B cell (primary cell): Measurements from ENCODE around the gene NKIRAS2. TPM values are rescaled to one million over a fixed set of nuclear protein-coding genes. Genes with fewer than 3 reads are reported as not detected.
"Not testable (repeated sequence)": the region's sequence is repeated elsewhere in the genome, so short reads cannot be mapped to it uniquely, and the experiment has no call there.

Source experiments
- ATAC-seq: fragments of 200-7000 bp; cut with Tn5 transposase; one replicate; pipeline ENCODE4 v1.10.0; 2021; ENCODE audit warnings: low read depth, mild to moderate bottlenecking, moderate number of reproducible peaks, moderate library complexity
- CTCF ChIA-PET: fragments of 350-600 bp; sonication (Branson Sonifier 250); formaldehyde crosslinking; loops from one replicate; lab custom pipeline; 2021; ENCODE audit warnings: antibody characterized with exemption, inconsistent platforms; lab: Charles Lee
- POLR2A ChIA-PET: fragments of 350-600 bp; sonication (Branson Sonifier 250); formaldehyde crosslinking; loops from one replicate; lab custom pipeline; 2021; ENCODE audit warnings: antibody characterized with exemption; lab: Charles Lee
- DNase-seq: peaks from one replicate; pipeline ENCODE4 v3.0.0; 2013
- H2AFZ ChIP-seq: 2 replicates; pipeline ENCODE4 v1.6.1; 2012; ENCODE audit warnings: mild to moderate bottlenecking, low read depth, low read length; ENCODE audit not compliant: insufficient read depth, poor library complexity, severe bottlenecking
- H3K27ac ChIP-seq, 2 donors: 1 replicate in 1 of 2; 2 replicates in 1 of 2; pipeline ENCODE4 v1.5.1; 2012 to 2013; ENCODE audit warnings: low read length in 2 of 2, mild to moderate bottlenecking in 2 of 2, moderate library complexity in 1 of 2
- H3K27me3 ChIP-seq, 4 experiments: fragments of 200-600 bp in 1 of 4; sonication (generic) in 1 of 4; replicated peaks in 1 of 4; 1 replicate in 2 of 4; 2 replicates in 2 of 4; pipeline versions ENCODE4 v1.6.1 to v1.7.0; 2013 to 2016; ENCODE audit warnings: low read length in 3 of 4, mild to moderate bottlenecking in 2 of 4, mixed read lengths in 1 of 4, moderate library complexity in 1 of 4; ENCODE audit not compliant: insufficient read depth in 4 of 4, control insufficient read depth in 3 of 4; ENCODE audit errors: control extremely low read depth in 1 of 4
- H3K36me3 ChIP-seq, 2 experiments: replicated peaks in 1 of 2; 1 replicate in 1 of 2; 2 replicates in 1 of 2; pipeline versions ENCODE4 v1.6.1 to v1.7.1; 2013; ENCODE audit warnings: low read length in 1 of 2; ENCODE audit not compliant: insufficient read depth in 2 of 2, control insufficient read depth in 1 of 2; ENCODE audit errors: control extremely low read depth in 1 of 2, extremely low read depth in 1 of 2
- H3K4me1 ChIP-seq, 2 donors: fragments of 200-600 bp in 1 of 2; sonication (generic) in 1 of 2; 1 replicate in 1 of 2; 2 replicates in 1 of 2; pipeline versions ENCODE4 v1.5.1 to v1.6.1; 2013 to 2017; ENCODE audit warnings: low read length in 2 of 2; ENCODE audit not compliant: control insufficient read depth in 2 of 2, insufficient read depth in 2 of 2
- H3K4me2 ChIP-seq: replicated peaks from 2 replicates; pipeline ENCODE3; 2012; ENCODE audit warnings: mild to moderate bottlenecking, low read depth, low read length; ENCODE audit not compliant: poor library complexity, severe bottlenecking
- H3K4me3 ChIP-seq, 5 experiments: fragments of 200-600 bp in 1 of 5; sonication (generic) in 1 of 5; 1 replicate in 3 of 5; 2 replicates in 2 of 5; pipeline versions ENCODE4 v1.5.1 to v1.7.0; 2011 to 2016; ENCODE audit warnings: low read length in 4 of 5, mild to moderate bottlenecking in 4 of 5, low read depth in 2 of 5, control low read depth in 1 of 5, moderate library complexity in 1 of 5; ENCODE audit not compliant: insufficient read depth in 1 of 5; ENCODE audit errors: control extremely low read depth in 1 of 5, extremely low read depth in 1 of 5
- H3K79me2 ChIP-seq: fragments of 200-600 bp; sonication (generic); one replicate; pipeline ENCODE4 v1.6.0; 2016; ENCODE audit warnings: low read length; ENCODE audit not compliant: control insufficient read depth, insufficient read depth
- H3K9ac ChIP-seq: fragments of 200-600 bp; sonication (generic); 2 replicates; pipeline ENCODE4 v1.6.1; 2017; ENCODE audit warnings: mild to moderate bottlenecking, low read length, moderate library complexity
- H3K9me3 ChIP-seq, 3 donors: one replicate each; pipeline versions ENCODE4 v1.6.1 to v1.7.1; 2013; ENCODE audit warnings: low read length in 2 of 3; ENCODE audit not compliant: control insufficient read depth in 2 of 3, insufficient read depth in 1 of 3; ENCODE audit errors: control extremely low read depth in 1 of 3
- H4K20me1 ChIP-seq: 2 replicates; pipeline ENCODE4 v1.6.0; 2012; ENCODE audit warnings: mild to moderate bottlenecking, low read length; ENCODE audit not compliant: insufficient read depth, control insufficient read depth, poor library complexity, severe bottlenecking
- H3K27ac Mint-ChIP-seq: one replicate; pipeline ENCODE4 v1.8.0; 2021; ENCODE audit warnings: mixed read lengths
- H3K27me3 Mint-ChIP-seq: one replicate; pipeline ENCODE4 v1.8.0; 2021; ENCODE audit warnings: mixed read lengths
- H3K4me1 Mint-ChIP-seq: one replicate; pipeline ENCODE4 v1.8.0; 2021; ENCODE audit warnings: mixed read lengths
- H3K4me3 Mint-ChIP-seq: one replicate; pipeline ENCODE4 v1.8.0; 2021; ENCODE audit warnings: mixed read lengths
- H3K9me3 Mint-ChIP-seq: one replicate; pipeline ENCODE4 v1.8.0; 2022; ENCODE audit warnings: mixed read lengths; ENCODE audit not compliant: insufficient read depth
- EZH2 ChIP-seq: IDR thresholded peaks from 2 replicates; pipeline ENCODE4 v1.6.1; 2012; ENCODE audit warnings: borderline replicate concordance, low read depth, mild to moderate bottlenecking, moderate library complexity, low read length; ENCODE audit not compliant: insufficient read depth, poor library complexity, severe bottlenecking
- WGBS: methylation state at CpG from one replicate; pipeline ENCODE4 v1.1.5; 2013; ENCODE audit warnings: missing lambda C conversion rate; ENCODE audit not compliant: insufficient coverage; 5-methylcytosine and 5-hydroxymethylcytosine counted together
- intact Hi-C: fragments of 100-400 bp; cut with micrococcal nuclease; formaldehyde crosslinking; loops from one replicate; pipeline ENCODE4 v1.10.0; 2022
- polyA plus RNA-seq: library from polyadenylated mRNA; depleted of rRNA; stranded (reverse); fragments of >200 nt; gene quantifications from 2 replicates; pipeline ENCODE4 v1.2.3, GENCODE V29; 2012
- total RNA-seq, 2 donors: library from RNA; stranded (reverse); fragments of 120-200 nt in 1 of 2; gene quantifications; 1 replicate in 1 of 2; 2 replicates in 1 of 2; pipeline versions ENCODE4 v1.2.3 to v1.2.4, GENCODE V29; 2013 to 2022
- TF ChIP-seq, protein P1 (sequence below): fragments of 200-600 bp; IDR thresholded peaks from one replicate; pipeline ENCODE4 v1.8.0; 2022; ENCODE audit warnings: antibody characterized with exemption, mild to moderate bottlenecking

The NKIRAS2 gene
- total and polyA plus RNA-seq, 2 donors (not counting 1 experiment from before 2014, with no cell fraction given) = 22.0 to 29.2 TPM

DNA sequence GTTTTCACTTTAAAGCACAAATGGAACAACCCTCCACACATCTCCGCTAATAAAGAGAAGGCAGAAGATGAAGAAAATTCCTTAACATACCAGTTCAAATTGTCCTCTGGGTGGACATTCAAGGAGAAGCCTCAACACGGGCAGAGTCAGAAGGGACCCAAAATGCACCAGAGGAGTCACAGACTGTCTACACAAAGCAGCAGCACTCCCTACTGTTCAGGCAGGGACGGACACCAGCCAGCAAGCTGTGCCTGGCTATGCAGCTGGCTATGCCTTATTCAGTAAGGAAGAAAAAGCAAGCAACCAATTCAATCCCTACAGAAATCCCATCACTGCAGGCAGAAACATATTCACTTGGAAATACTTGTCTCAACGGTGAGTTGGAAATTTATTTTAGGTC is 10.7 kb upstream of the NKIRAS2 start:
- ATAC-seq = no peak

DNA sequence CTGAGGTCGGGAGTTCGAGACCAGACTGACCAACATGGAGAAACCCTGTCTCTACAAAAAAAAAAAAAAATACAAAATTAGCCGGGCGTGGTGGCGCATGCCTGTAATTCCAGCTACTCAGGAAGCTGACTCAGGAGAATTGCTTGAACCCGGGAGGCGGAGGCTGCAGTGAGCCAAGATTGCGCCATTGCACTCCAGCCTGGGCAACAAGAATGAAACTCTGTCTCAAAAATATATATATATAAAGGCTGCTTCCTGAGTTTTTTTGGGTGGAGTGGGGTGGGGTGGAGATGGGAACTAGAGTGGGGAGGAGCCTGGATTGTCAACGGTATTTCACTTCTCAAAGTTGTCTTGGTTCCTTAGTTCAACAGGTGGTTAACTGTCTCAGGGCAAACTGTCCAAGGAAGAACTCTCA is 9.6 kb upstream of the NKIRAS2 start:
- DNase-seq, H3K9ac ChIP-seq, POLR2A ChIA-PET, H3K27ac ChIP-seq, intact Hi-C loops, H3K9me3 Mint-ChIP-seq, H3K4me3 Mint-ChIP-seq, H3K27me3 Mint-ChIP-seq, H3K4me3 ChIP-seq, H3K27me3 ChIP-seq, H3K4me2 ChIP-seq, ATAC-seq, H2AFZ ChIP-seq, H3K9me3 ChIP-seq: not testable (repeated sequence)
- peaks cover 3 to 14% of the 10 kb centered on the region in 2 donors for H3K4me1 ChIP-seq
- 51% methylated on average over 6 of the region's 9 CpGs for WGBS
- CTCF ChIA-PET = interaction anchor here (0.7 to 1.8 kb wide), 2 partner anchors 10 to 103 kb away, joined by 5 to 6 read pairs; partner anchors contain the start of gene NKIRAS2
- Mint-ChIP-seq H3K27ac (peak overlapping the region; percentile 4), H3K4me1 (peaks cover 43% of the 10 kb centered on the region)
- peaks cover 100% of the 10 kb centered on the region for H3K79me2 ChIP-seq
- peaks cover 76% of the 10 kb centered on the region for H4K20me1 ChIP-seq
- peaks cover 2 to 10% of the 10 kb centered on the region in 2 experiments for H3K36me3 ChIP-seq

More for the DNA sequence above, 10.7 kb upstream of the NKIRAS2 start:
- WGBS = 67% methylated on average over 1 of the region's 4 CpGs
- Mint-ChIP-seq H3K4me3 (no peak overlapping the region), H3K9me3 (no peaks in the 10 kb centered on the region), H3K27ac (no peak overlapping the region), H3K4me1 (peaks cover 46% of the 10 kb centered on the region), H3K27me3 (no peaks in the 10 kb centered on the region)
- Histone ChIP-seq H4K20me1 (peaks cover 88% of the 10 kb centered on the region), H3K4me2 (no peak overlapping the region), H3K4me1 (peaks cover 0 to 8% of the 10 kb centered on the region in 2 donors), H3K27me3 (no peaks in the 10 kb centered on the region), H3K4me3 (no peak overlapping the region), H3K27ac (no peak overlapping the region), H3K36me3 (peaks cover 2 to 10% of the 10 kb centered on the region in 2 experiments), H3K9me3 (no peaks in the 10 kb centered on the region), H3K79me2 (peaks cover 100% of the 10 kb centered on the region), H3K9ac (no peak overlapping the region), H2AFZ (no peak overlapping the region)
- no peak for TF ChIP-seq EZH2
- TF ChIP-seq, protein P1, sequence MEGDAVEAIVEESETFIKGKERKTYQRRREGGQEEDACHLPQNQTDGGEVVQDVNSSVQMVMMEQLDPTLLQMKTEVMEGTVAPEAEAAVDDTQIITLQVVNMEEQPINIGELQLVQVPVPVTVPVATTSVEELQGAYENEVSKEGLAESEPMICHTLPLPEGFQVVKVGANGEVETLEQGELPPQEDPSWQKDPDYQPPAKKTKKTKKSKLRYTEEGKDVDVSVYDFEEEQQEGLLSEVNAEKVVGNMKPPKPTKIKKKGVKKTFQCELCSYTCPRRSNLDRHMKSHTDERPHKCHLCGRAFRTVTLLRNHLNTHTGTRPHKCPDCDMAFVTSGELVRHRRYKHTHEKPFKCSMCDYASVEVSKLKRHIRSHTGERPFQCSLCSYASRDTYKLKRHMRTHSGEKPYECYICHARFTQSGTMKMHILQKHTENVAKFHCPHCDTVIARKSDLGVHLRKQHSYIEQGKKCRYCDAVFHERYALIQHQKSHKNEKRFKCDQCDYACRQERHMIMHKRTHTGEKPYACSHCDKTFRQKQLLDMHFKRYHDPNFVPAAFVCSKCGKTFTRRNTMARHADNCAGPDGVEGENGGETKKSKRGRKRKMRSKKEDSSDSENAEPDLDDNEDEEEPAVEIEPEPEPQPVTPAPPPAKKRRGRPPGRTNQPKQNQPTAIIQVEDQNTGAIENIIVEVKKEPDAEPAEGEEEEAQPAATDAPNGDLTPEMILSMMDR = no peak
- intact Hi-C loops = no loop called here
- DNase-seq = no peak
- ChIA-PET CTCF (interaction anchor here (1.1 to 1.8 kb wide), 3 partner anchors 11 to 42 kb away, joined by 3 to 6 read pairs (median 4); partner anchors contain the start of genes CNP and NKIRAS2), POLR2A (interaction anchor here (0.6 kb wide), 1 partner anchor 25 kb away, joined by 4 read pairs; no protein-coding TSS in a partner anchor)
